Natural killer cell treated with Interleukin-12 subunit alpha and Interleukin-12 subunit beta and Interleukin-15 and Interleukin-18, amount 100 ng/mL, for 72 hours (primary cell): ENCODE results near the gene MMEL1. TPM values are rescaled to one million over a fixed set of nuclear protein-coding genes. Genes with fewer than 3 reads are reported as not detected.

Experiments
- ATAC-seq, 2 donors: fragments of 150-1000 bp; cut with Tn5 transposase in 1 of 2; sonication (Bioruptor Pico), chemical (Tn5 transposase) in 1 of 2; 2 replicates each; pipeline ENCODE4 v1.10.0; 2021
- DNase-seq: peaks from one replicate; pipeline ENCODE4 v3.0.0; 2022; ENCODE audit warnings: low spot score
- H3K27ac Mint-ChIP-seq, 2 donors: 1 replicate in 1 of 2; 2 replicates in 1 of 2; pipeline ENCODE4 v1.8.0; 2022; ENCODE audit warnings: mixed read lengths in 2 of 2, mild to moderate bottlenecking in 1 of 2, moderate library complexity in 1 of 2
- H3K27me3 Mint-ChIP-seq, 2 donors: 1 replicate in 1 of 2; 2 replicates in 1 of 2; pipeline ENCODE4 v1.8.0; 2022; ENCODE audit warnings: mixed read lengths in 2 of 2
- H3K36me3 Mint-ChIP-seq: one replicate; pipeline ENCODE4 v1.8.0; 2022; ENCODE audit warnings: mixed read lengths
- H3K4me1 Mint-ChIP-seq, 2 donors: 1 replicate in 1 of 2; 2 replicates in 1 of 2; pipeline ENCODE4 v1.8.0; 2022; ENCODE audit warnings: low read depth in 2 of 2, mixed read lengths in 2 of 2, mild to moderate bottlenecking in 1 of 2
- H3K4me3 Mint-ChIP-seq: one replicate; pipeline ENCODE4 v1.8.0; 2022; ENCODE audit warnings: mixed read lengths
- H3K9me3 Mint-ChIP-seq: 2 replicates; pipeline ENCODE4 v1.8.0; 2022; ENCODE audit warnings: mixed read lengths
- total RNA-seq, 2 donors: library from RNA; stranded (reverse); gene quantifications; one replicate each; pipeline ENCODE4 v1.2.3, GENCODE V29; 2022

The MMEL1 gene
- total RNA-seq, 2 donors from 2014 or later, result 0.81 TPM; not detected in 1

GRCh38 chr1:2598329-2598931, 34.4 kb downstream of the MMEL1 start:
- Mint-ChIP-seq H3K27me3 (peaks cover 0 to 7% of the 10 kb centered on the region in 2 donors), H3K36me3 (no peaks in the 10 kb centered on the region), H3K4me3 (no peak overlapping the region), H3K4me1 (peaks cover 0 to 6% of the 10 kb centered on the region in 2 donors), H3K9me3 (no peaks in the 10 kb centered on the region), H3K27ac (no peak overlapping the region)
- no peak for DNase-seq
- no peak for ATAC-seq

- peak; percentile 54 for DNase-seq
- no peaks in the 10 kb centered on the region for H3K36me3 Mint-ChIP-seq
- no peak overlapping the region for H3K4me3 Mint-ChIP-seq
- peaks cover 0 to 7% of the 10 kb centered on the region in 2 donors for H3K27me3 Mint-ChIP-seq
- H3K4me1 Mint-ChIP-seq, result peaks cover 0 to 9% of the 10 kb centered on the region in 2 donors
- no peak for ATAC-seq
- no peaks in the 10 kb centered on the region for H3K9me3 Mint-ChIP-seq
- no peak overlapping the region for H3K27ac Mint-ChIP-seq
Measured at GRCh38 chr1:2597441-2598328, 35.1 kb downstream of the MMEL1 start.

- Mint-ChIP-seq H3K4me3 (no peak overlapping the region), H3K27ac (no peak overlapping the region)
Measured at GRCh38 chr1:2596530-2597333, 36.1 kb downstream of the MMEL1 start.

GRCh38 chr1:2595812-2596529, 36.8 kb downstream of the MMEL1 start:
- no peaks in the 10 kb centered on the region for H3K9me3 Mint-ChIP-seq
- H3K27ac Mint-ChIP-seq, result no peak overlapping the region
- ATAC-seq (no peak), DNase-seq (peak; percentile 54)
- no peak overlapping the region for H3K4me3 Mint-ChIP-seq
- H3K4me1 Mint-ChIP-seq, result peaks cover 0 to 10% of the 10 kb centered on the region in 2 donors
- H3K27me3 Mint-ChIP-seq, result no peaks in the 10 kb centered on the region
- no peaks in the 10 kb centered on the region for H3K36me3 Mint-ChIP-seq

More at GRCh38 chr1:2596530-2597333, 36.1 kb downstream of the MMEL1 start:
- Mint-ChIP-seq H3K27me3 (no peaks in the 10 kb centered on the region), H3K36me3 (no peaks in the 10 kb centered on the region), H3K4me1 (peaks cover 0 to 10% of the 10 kb centered on the region in 2 donors), H3K9me3 (no peaks in the 10 kb centered on the region)
- no peak for ATAC-seq
- DNase-seq, result peak; percentile 39

GRCh38 chr1:2595261-2595811, 37.5 kb downstream of the MMEL1 start:
- Mint-ChIP-seq H3K27ac (no peak overlapping the region), H3K4me3 (no peak overlapping the region), H3K9me3 (no peaks in the 10 kb centered on the region), H3K36me3 (no peaks in the 10 kb centered on the region), H3K4me1 (peaks cover 0 to 10% of the 10 kb centered on the region in 2 donors), H3K27me3 (no peaks in the 10 kb centered on the region)
- DNase-seq (peak; percentile 59), ATAC-seq (no peak)

GRCh38 chr1:2594641-2595131, 38.1 kb downstream of the MMEL1 start:
- no peaks in the 10 kb centered on the region for H3K36me3 Mint-ChIP-seq
- no peaks in the 10 kb centered on the region for H3K27me3 Mint-ChIP-seq
- no peak for ATAC-seq
- H3K27ac Mint-ChIP-seq, result no peak overlapping the region
- H3K4me3 Mint-ChIP-seq, result no peak overlapping the region
- H3K4me1 Mint-ChIP-seq, result peaks cover 0 to 10% of the 10 kb centered on the region in 2 donors
- no peaks in the 10 kb centered on the region for H3K9me3 Mint-ChIP-seq
- peak; percentile 53 for DNase-seq

GRCh38 chr1:2594001-2594640, 38.7 kb downstream of the MMEL1 start:
- DNase-seq (peak; percentile 57), ATAC-seq (no peak)
- Mint-ChIP-seq H3K27ac (no peak overlapping the region), H3K27me3 (no peaks in the 10 kb centered on the region), H3K9me3 (no peaks in the 10 kb centered on the region), H3K36me3 (no peaks in the 10 kb centered on the region), H3K4me3 (no peak overlapping the region), H3K4me1 (peaks cover 0 to 10% of the 10 kb centered on the region in 2 donors)

GRCh38 chr1:2593251-2593878, 39.5 kb downstream of the MMEL1 start:
- ATAC-seq, result no peak
- H3K9me3 Mint-ChIP-seq, result no peaks in the 10 kb centered on the region
- H3K27ac Mint-ChIP-seq, result no peak overlapping the region
- H3K4me1 Mint-ChIP-seq, result peaks cover 0 to 10% of the 10 kb centered on the region in 2 donors
- H3K36me3 Mint-ChIP-seq, result no peaks in the 10 kb centered on the region
- H3K27me3 Mint-ChIP-seq, result no peaks in the 10 kb centered on the region
- H3K4me3 Mint-ChIP-seq, result no peak overlapping the region
- peak; percentile 44 for DNase-seq

- no peaks in the 10 kb centered on the region for H3K9me3 Mint-ChIP-seq
- H3K36me3 Mint-ChIP-seq, result no peaks in the 10 kb centered on the region
- H3K4me3 Mint-ChIP-seq, result no peak overlapping the region
- H3K4me1 Mint-ChIP-seq, result peaks cover 0 to 6% of the 10 kb centered on the region in 2 donors
- ATAC-seq (no peak), DNase-seq (peak; percentile 49)
- H3K27ac Mint-ChIP-seq, result no peak overlapping the region
- no peaks in the 10 kb centered on the region for H3K27me3 Mint-ChIP-seq
Measured at GRCh38 chr1:2592672-2593071, 40.1 kb downstream of the MMEL1 start.

GRCh38 chr1:2591581-2592261, 41.1 kb downstream of the MMEL1 start:
- Mint-ChIP-seq H3K4me3 (no peak overlapping the region), H3K36me3 (no peaks in the 10 kb centered on the region), H3K4me1 (peaks cover 0 to 7% of the 10 kb centered on the region in 2 donors), H3K27ac (no peak overlapping the region), H3K27me3 (no peaks in the 10 kb centered on the region), H3K9me3 (no peaks in the 10 kb centered on the region)
- DNase-seq (peak; percentile 49), ATAC-seq (no peak)

- no peaks in the 10 kb centered on the region for H3K36me3 Mint-ChIP-seq
- peaks cover 0 to 7% of the 10 kb centered on the region in 2 donors for H3K4me1 Mint-ChIP-seq
- no peaks in the 10 kb centered on the region for H3K9me3 Mint-ChIP-seq
- ATAC-seq (no peak), DNase-seq (peak; percentile 0)
- H3K27me3 Mint-ChIP-seq, result no peaks in the 10 kb centered on the region
- H3K27ac Mint-ChIP-seq, result no peak overlapping the region
- no peak overlapping the region for H3K4me3 Mint-ChIP-seq
Measured at GRCh38 chr1:2591233-2591580, 41.6 kb downstream of the MMEL1 start.
